ENCODE data around the gene CYP26B1. TPM values are rescaled to one million over a fixed set of nuclear protein-coding genes. Genes with fewer than 3 reads are reported as not detected.

Gene CYP26B1, protein sequence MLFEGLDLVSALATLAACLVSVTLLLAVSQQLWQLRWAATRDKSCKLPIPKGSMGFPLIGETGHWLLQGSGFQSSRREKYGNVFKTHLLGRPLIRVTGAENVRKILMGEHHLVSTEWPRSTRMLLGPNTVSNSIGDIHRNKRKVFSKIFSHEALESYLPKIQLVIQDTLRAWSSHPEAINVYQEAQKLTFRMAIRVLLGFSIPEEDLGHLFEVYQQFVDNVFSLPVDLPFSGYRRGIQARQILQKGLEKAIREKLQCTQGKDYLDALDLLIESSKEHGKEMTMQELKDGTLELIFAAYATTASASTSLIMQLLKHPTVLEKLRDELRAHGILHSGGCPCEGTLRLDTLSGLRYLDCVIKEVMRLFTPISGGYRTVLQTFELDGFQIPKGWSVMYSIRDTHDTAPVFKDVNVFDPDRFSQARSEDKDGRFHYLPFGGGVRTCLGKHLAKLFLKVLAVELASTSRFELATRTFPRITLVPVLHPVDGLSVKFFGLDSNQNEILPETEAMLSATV
- total RNA-seq (2022; extraction: Qiagen RNA extraction): 13.4 to 16.1 TPM (median 15.2 TPM) in 5 replicates

GRCh38 chr2:72147303-72147971, at the start of gene CYP26B1:
Gene CYP26B1, minus strand, starts transcription at chr2:72147862. Its CDS starts 28 bp downstream, at chr2:72147834.

Data from A549 treated with AZD2906 at 1 μM for 4 hours (cell line).